DND-41 (cell line): ENCODE results near the gene PIM1.

Experiments used
- ATAC-seq: fragments of 200-7000 bp; cut with Tn5 transposase; 3 replicates; pipeline ENCODE4 v1.9.1; 2021; ENCODE audit warnings: low read depth; ENCODE audit not compliant: insufficient read depth
- DNase-seq: peaks from one replicate; pipeline ENCODE4 v3.0.0-alpha.2; 2020
- H2AFZ ChIP-seq: 2 replicates; pipeline ENCODE4 v1.6.0; 2012; ENCODE audit warnings: low read depth, low read length
- H3K27ac ChIP-seq: 2 replicates; pipeline ENCODE4 v1.5.1; 2012; ENCODE audit warnings: low read length, inconsistent platforms
- H3K27me3 ChIP-seq: fragments of 200-600 bp; sonication (generic); 2 replicates; pipeline ENCODE4 v1.6.0; 2012; ENCODE audit warnings: low read length, mild to moderate bottlenecking, inconsistent platforms; ENCODE audit not compliant: insufficient read depth, poor library complexity
- H3K36me3 ChIP-seq: 2 replicates; pipeline ENCODE4 v1.5.1; 2012; ENCODE audit warnings: low read length, inconsistent platforms; ENCODE audit not compliant: insufficient read depth
- H3K4me1 ChIP-seq: 2 replicates; pipeline ENCODE4 v1.5.1; 2012; ENCODE audit warnings: mild to moderate bottlenecking, low read length; ENCODE audit not compliant: insufficient read depth
- H3K4me2 ChIP-seq: 2 replicates; pipeline ENCODE4 v1.6.0; 2012; ENCODE audit warnings: mild to moderate bottlenecking, moderate library complexity, low read length, inconsistent platforms; ENCODE audit not compliant: insufficient read depth
- H3K4me3 ChIP-seq, 2 experiments: fragments of 200-600 bp in 1 of 2; shearing (Covaris generic) in 1 of 2; 2 replicates each; pipeline ENCODE4 v1.5.1; 2012 to 2016; ENCODE audit warnings: inconsistent platforms in 2 of 2, low read length in 2 of 2, mild to moderate bottlenecking in 2 of 2, low read depth in 1 of 2, moderate library complexity in 1 of 2
- H3K79me2 ChIP-seq: 2 replicates; pipeline ENCODE4 v1.6.0; 2012; ENCODE audit warnings: low read length, inconsistent platforms; ENCODE audit not compliant: insufficient read depth
- H3K9ac ChIP-seq: 2 replicates; pipeline ENCODE4 v1.6.0; 2012; ENCODE audit warnings: low read depth, mild to moderate bottlenecking, inconsistent platforms, low read length, moderate library complexity
- H3K9me3 ChIP-seq: 2 replicates; pipeline ENCODE4 v1.5.1; 2012; ENCODE audit warnings: low read length, moderate library complexity, mild to moderate bottlenecking, inconsistent platforms; ENCODE audit not compliant: insufficient read depth, severe bottlenecking
- H4K20me1 ChIP-seq: 2 replicates; pipeline ENCODE4 v1.6.0; 2012; ENCODE audit warnings: low read length; ENCODE audit not compliant: insufficient read depth
- EZH2 ChIP-seq: IDR thresholded peaks from 3 replicates; pipeline ENCODE4 v1.6.1; 2012; ENCODE audit warnings: borderline replicate concordance, low read depth, mild to moderate bottlenecking, moderate library complexity, low read length, inconsistent platforms; ENCODE audit not compliant: severe bottlenecking
- TF ChIP-seq, protein P1 (sequence below): IDR thresholded peaks from 2 replicates; pipeline ENCODE4 v1.5.1; 2012; ENCODE audit warnings: borderline replicate concordance, low read length, moderate library complexity, mild to moderate bottlenecking; ENCODE audit not compliant: poor library complexity, severe bottlenecking; ENCODE audit errors: extremely low read depth

PIM1 gene

DNA sequence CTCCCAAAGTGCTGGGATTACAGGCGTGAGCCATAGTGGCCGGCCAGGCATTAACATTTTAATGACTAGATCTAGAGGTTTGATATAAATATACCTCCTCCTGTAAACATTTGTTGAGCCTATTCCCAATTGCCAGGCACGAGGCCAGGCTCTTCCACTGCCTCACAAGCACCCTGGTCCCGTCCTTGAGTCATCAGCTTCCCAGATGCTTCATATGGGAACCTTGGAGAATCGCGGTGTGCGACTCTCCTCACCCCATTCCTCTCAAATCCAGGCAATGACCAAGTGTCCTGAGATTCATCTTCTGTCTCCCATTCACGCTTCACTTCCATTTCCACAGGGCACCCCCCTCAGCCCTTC is 35.9 kb upstream of the PIM1 start:
- Histone ChIP-seq H3K9ac (no peak overlapping the region), H3K4me2 (no peak overlapping the region), H3K27me3 (no peaks in the 10 kb centered on the region), H3K36me3 (no peaks in the 10 kb centered on the region), H2AFZ (no peak overlapping the region), H3K27ac (no peak overlapping the region), H3K4me3 (no peak overlapping the region), H3K79me2 (no peaks in the 10 kb centered on the region), H3K9me3 (no peaks in the 10 kb centered on the region), H4K20me1 (no peaks in the 10 kb centered on the region), H3K4me1 (no peaks in the 10 kb centered on the region)
- DNase-seq (no peak), ATAC-seq (no peak)
- TF ChIP-seq EZH2: no peak
- TF ChIP-seq, protein P1, sequence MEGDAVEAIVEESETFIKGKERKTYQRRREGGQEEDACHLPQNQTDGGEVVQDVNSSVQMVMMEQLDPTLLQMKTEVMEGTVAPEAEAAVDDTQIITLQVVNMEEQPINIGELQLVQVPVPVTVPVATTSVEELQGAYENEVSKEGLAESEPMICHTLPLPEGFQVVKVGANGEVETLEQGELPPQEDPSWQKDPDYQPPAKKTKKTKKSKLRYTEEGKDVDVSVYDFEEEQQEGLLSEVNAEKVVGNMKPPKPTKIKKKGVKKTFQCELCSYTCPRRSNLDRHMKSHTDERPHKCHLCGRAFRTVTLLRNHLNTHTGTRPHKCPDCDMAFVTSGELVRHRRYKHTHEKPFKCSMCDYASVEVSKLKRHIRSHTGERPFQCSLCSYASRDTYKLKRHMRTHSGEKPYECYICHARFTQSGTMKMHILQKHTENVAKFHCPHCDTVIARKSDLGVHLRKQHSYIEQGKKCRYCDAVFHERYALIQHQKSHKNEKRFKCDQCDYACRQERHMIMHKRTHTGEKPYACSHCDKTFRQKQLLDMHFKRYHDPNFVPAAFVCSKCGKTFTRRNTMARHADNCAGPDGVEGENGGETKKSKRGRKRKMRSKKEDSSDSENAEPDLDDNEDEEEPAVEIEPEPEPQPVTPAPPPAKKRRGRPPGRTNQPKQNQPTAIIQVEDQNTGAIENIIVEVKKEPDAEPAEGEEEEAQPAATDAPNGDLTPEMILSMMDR: no peak

DNA sequence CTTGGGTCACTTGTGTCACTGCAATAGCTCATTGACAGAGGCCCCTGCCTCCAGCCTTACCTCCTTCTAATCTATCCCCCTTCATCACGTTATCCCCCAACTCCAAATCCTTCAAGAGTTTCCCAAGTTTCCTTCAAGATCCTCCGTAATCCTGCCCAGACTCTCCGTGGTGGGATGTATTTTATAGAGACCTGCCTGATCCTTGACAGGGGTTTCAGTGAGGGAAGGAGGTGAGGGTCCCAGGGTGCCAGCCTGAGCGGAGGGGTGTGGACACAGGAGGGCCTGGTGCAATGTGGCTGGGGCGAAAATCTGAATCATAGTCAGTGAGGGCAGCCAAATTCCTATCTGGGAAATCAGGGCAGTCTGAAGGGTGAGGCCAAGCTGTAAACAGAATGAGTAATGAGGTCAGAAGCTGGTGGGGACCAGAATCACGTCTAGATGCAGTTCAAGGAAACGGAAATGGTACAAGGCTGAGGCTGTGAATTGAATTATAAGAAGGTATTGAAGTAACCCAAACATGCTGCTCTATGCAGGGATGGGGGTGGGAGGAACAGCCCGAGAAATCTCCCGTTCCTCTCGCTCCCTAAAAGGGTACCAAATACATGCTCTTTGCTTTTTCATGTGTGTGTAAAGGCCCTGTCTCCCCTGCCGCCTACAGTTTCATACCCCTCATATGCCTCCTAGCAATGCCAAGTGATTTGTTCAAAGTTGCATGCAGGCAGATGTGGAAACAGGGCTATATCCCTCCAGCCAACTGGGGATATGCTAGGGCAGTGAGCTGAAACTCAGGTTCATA is 35.4 kb upstream of the PIM1 start:
- Histone ChIP-seq H3K4me1 (no peaks in the 10 kb centered on the region), H3K36me3 (no peaks in the 10 kb centered on the region), H3K27ac (no peak overlapping the region), H3K4me2 (no peak overlapping the region), H4K20me1 (no peaks in the 10 kb centered on the region), H3K4me3 (no peak overlapping the region), H3K79me2 (no peaks in the 10 kb centered on the region), H3K9ac (no peak overlapping the region), H3K27me3 (no peaks in the 10 kb centered on the region), H2AFZ (0 out of 2 replicates have a peak overlapping the region, but pooled peaks have one; percentile 30), H3K9me3 (no peaks in the 10 kb centered on the region)
- DNase-seq: no peak
- TF ChIP-seq, protein P1: no peak
- TF ChIP-seq EZH2: no peak
- no peak for ATAC-seq

DNA sequence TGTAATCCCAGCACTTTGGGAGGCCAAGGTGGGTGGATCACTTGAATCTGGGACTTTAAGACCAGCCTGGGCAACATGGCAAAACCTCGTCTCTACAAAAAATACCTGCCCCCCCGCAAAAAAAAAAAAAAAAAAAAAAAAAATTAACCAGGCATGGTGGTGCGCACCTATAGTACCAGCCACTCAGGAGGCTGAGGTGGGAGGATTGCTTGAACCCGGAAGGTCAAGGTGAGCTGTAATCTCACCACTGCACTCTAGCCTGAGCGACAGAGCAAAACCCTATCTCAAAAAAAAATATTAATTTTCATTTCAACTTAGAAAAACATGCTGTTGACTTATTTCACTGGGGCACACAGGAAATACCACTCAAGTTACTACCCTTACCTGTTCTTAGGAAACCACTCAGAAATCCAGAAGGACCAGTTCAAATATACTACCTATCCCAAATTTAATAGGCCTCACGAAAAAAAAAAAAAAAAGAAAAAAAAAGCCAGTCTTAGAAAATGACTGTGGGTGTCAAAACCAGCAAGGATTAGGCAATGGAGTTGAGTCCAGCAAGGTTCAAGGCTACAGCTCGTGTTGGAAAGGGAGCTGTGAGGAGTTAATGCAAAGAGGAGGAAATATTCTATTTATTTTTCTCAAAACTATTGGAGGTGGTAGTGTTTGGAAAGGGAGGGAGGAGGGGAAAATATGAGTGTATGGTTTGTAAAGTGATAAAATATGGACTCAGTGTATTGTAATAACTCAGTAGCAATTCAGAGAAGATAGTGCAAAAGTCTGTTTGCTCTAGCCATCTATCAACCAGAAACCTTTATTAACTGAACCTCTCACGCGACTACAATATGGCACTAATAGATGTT is 33.9 kb upstream of the PIM1 start:
- Histone ChIP-seq H3K36me3 (no peaks in the 10 kb centered on the region), H3K27ac (no peak overlapping the region), H3K9me3 (no peaks in the 10 kb centered on the region), H4K20me1 (no peaks in the 10 kb centered on the region), H3K79me2 (no peaks in the 10 kb centered on the region), H3K4me1 (no peaks in the 10 kb centered on the region), H3K4me3 (no peak overlapping the region), H3K27me3 (no peaks in the 10 kb centered on the region), H3K9ac (no peak overlapping the region), H2AFZ (no peak overlapping the region), H3K4me2 (no peak overlapping the region)
- ATAC-seq: no peak
- TF ChIP-seq, protein P1: no peak
- no peak for TF ChIP-seq EZH2
- DNase-seq: no peak
